Measurements from ENCODE around the gene DMWD.

DNA sequence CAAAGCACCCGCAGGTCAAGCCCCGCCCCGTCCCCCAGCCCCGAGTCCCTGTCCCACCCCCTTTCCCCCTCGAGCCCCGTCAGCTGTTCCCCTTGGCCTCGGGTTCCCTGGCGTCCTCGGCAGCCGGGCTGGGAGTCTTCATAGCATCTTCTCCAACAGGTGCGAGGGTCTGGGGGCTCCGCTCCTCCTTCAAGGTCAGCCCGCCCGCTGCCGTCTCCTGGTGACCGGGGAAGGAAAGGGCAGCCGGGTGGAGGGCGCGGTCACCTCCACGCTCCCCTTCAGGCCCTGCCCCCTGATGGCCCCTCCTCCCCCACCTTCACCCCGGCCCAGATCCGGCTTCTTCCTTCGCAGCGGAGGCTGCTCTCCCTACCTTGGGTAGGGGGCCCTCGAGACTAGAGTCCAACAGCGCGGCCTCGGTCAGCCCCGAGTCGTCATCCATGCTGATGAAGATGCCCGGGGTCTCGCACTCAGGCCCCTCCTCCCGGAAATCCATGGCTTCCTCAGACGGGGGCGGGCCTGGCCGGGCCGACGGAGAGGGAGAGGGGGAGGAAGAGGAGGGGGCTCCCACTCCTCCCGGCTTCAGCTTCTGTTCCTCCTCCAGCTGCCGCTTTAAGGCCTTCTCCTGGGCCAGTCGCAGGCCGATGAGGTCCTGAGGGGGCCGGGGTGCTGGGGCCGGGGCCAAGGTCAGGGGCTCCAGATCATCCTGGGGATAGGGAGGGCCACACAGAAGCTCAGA is 23.0 kb upstream of the DMWD start:
- TF ChIP-seq GABPA (IDR thresholded peaks at IDR 0.05; ENCODE audit: low read depth) (no peak), POLR2AphosphoS5 (IDR thresholded peaks at IDR 0.05; ENCODE audit: low read depth) (no peak)
- TF ChIP-seq, protein P1, sequence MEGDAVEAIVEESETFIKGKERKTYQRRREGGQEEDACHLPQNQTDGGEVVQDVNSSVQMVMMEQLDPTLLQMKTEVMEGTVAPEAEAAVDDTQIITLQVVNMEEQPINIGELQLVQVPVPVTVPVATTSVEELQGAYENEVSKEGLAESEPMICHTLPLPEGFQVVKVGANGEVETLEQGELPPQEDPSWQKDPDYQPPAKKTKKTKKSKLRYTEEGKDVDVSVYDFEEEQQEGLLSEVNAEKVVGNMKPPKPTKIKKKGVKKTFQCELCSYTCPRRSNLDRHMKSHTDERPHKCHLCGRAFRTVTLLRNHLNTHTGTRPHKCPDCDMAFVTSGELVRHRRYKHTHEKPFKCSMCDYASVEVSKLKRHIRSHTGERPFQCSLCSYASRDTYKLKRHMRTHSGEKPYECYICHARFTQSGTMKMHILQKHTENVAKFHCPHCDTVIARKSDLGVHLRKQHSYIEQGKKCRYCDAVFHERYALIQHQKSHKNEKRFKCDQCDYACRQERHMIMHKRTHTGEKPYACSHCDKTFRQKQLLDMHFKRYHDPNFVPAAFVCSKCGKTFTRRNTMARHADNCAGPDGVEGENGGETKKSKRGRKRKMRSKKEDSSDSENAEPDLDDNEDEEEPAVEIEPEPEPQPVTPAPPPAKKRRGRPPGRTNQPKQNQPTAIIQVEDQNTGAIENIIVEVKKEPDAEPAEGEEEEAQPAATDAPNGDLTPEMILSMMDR (IDR thresholded peaks at IDR 0.05; ENCODE audit: insufficient read depth, low read length), result no peak
- TF ChIP-seq, protein P2, sequence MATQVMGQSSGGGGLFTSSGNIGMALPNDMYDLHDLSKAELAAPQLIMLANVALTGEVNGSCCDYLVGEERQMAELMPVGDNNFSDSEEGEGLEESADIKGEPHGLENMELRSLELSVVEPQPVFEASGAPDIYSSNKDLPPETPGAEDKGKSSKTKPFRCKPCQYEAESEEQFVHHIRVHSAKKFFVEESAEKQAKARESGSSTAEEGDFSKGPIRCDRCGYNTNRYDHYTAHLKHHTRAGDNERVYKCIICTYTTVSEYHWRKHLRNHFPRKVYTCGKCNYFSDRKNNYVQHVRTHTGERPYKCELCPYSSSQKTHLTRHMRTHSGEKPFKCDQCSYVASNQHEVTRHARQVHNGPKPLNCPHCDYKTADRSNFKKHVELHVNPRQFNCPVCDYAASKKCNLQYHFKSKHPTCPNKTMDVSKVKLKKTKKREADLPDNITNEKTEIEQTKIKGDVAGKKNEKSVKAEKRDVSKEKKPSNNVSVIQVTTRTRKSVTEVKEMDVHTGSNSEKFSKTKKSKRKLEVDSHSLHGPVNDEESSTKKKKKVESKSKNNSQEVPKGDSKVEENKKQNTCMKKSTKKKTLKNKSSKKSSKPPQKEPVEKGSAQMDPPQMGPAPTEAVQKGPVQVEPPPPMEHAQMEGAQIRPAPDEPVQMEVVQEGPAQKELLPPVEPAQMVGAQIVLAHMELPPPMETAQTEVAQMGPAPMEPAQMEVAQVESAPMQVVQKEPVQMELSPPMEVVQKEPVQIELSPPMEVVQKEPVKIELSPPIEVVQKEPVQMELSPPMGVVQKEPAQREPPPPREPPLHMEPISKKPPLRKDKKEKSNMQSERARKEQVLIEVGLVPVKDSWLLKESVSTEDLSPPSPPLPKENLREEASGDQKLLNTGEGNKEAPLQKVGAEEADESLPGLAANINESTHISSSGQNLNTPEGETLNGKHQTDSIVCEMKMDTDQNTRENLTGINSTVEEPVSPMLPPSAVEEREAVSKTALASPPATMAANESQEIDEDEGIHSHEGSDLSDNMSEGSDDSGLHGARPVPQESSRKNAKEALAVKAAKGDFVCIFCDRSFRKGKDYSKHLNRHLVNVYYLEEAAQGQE (IDR thresholded peaks at IDR 0.05; ENCODE audit: insufficient replicate concordance, low read depth), result no peak
